ENCODE results near the gene SMURF1.
"Not testable (repeated sequence)": the region's sequence is repeated elsewhere in the genome, so short reads cannot be mapped to it uniquely, and the experiment has no call there.

Gene SMURF1

GRCh38 chr7:99165816-99166215 is 21.9 kb upstream of the SMURF1 start:
- no peak overlapping the region for H3K4me3 ChIP-seq (replicated peaks; ENCODE audit: low read depth, low read length)
- TF ChIP-seq CTCF (IDR thresholded peaks at IDR 0.05; ENCODE audit: low read depth, low read length, missing control alignments), result no peak
- DNase-seq (ENCODE audit: extremely low read depth, low read depth), result no peak

GRCh38 chr7:99163669-99164068 is 19.8 kb upstream of the SMURF1 start:
- DNase-seq (ENCODE audit: extremely low read depth, low read depth); H3K4me3 ChIP-seq (replicated peaks; ENCODE audit: low read depth, low read length): not testable (repeated sequence)

GRCh38 chr7:99156649-99157048 is 12.7 kb upstream of the SMURF1 start:
- no peak overlapping the region for H3K4me3 ChIP-seq (replicated peaks; ENCODE audit: low read depth, low read length)
- DNase-seq (ENCODE audit: extremely low read depth, low read depth), result no peak
- TF ChIP-seq CTCF (IDR thresholded peaks at IDR 0.05; ENCODE audit: low read depth, low read length, missing control alignments), result no peak

- TF ChIP-seq CTCF (IDR thresholded peaks at IDR 0.05; ENCODE audit: low read depth, low read length, missing control alignments), result no peak
- H3K4me3 ChIP-seq (replicated peaks; ENCODE audit: low read depth, low read length), result no peak overlapping the region
- DNase-seq (ENCODE audit: extremely low read depth, low read depth), result no peak
Observed at GRCh38 chr7:99155211-99155610, 11.3 kb upstream of the SMURF1 start.

- H3K4me3 ChIP-seq (replicated peaks; ENCODE audit: low read depth, low read length), result no peak overlapping the region
- DNase-seq (ENCODE audit: extremely low read depth, low read depth), result no peak
- no peak for TF ChIP-seq CTCF (IDR thresholded peaks at IDR 0.05; ENCODE audit: low read depth, low read length, missing control alignments)
Observed at GRCh38 chr7:99146979-99147378, 3.1 kb upstream of the SMURF1 start.

GRCh38 chr7:99143521-99143852 is 421 bp downstream of the SMURF1 start:
- TF ChIP-seq CTCF (IDR thresholded peaks at IDR 0.05; ENCODE audit: low read depth, low read length, missing control alignments), result no peak
- peak overlapping the region; percentile 57 for H3K4me3 ChIP-seq (replicated peaks; ENCODE audit: low read depth, low read length)
- no peak for DNase-seq (ENCODE audit: extremely low read depth, low read depth)

GRCh38 chr7:99142727-99143520 is 984 bp downstream of the SMURF1 start:
- H3K4me3 ChIP-seq (replicated peaks; ENCODE audit: low read depth, low read length), result peak overlapping the region; percentile 57
- no peak for TF ChIP-seq CTCF (IDR thresholded peaks at IDR 0.05; ENCODE audit: low read depth, low read length, missing control alignments)
- peak; percentile 75 for DNase-seq (ENCODE audit: extremely low read depth, low read depth)
